Naive thymus-derived CD8-positive, alpha-beta T cell (primary cell): ENCODE measurements around the gene INO80. TPM values are rescaled to one million over a fixed set of nuclear protein-coding genes. Genes with fewer than 3 reads are reported as not detected.
A peak's percentile ranks its signal among the peaks of the same experiment; 100 is the strongest.

Source experiments
- ATAC-seq, 2 donors: fragments of 150-1000 bp; cut with Tn5 transposase in 1 of 2; sonication (Bioruptor Pico), chemical (Tn5 transposase) in 1 of 2; 1 replicate in 1 of 2; 2 replicates in 1 of 2; pipeline ENCODE4 v1.10.0; 2021; ENCODE audit warnings: mild to moderate bottlenecking in 2 of 2, moderate library complexity in 2 of 2
- POLR2A ChIA-PET: fragments of 350-600 bp; sonication (Branson Sonifier 250); formaldehyde crosslinking; loops from one replicate; lab custom pipeline; 2021; ENCODE audit warnings: antibody characterized with exemption; lab: Charles Lee
- DNase-seq, 10 donors: peaks; one replicate each; pipeline versions ENCODE4 v3.0.0 to v3.0.0-alpha.2; 2020 to 2022
- H3K27ac Mint-ChIP-seq, 10 donors: one replicate each; pipeline ENCODE4 v1.8.0; 2020 to 2022; ENCODE audit warnings: mild to moderate bottlenecking in 10 of 10, mixed read lengths in 10 of 10, moderate library complexity in 4 of 10, inconsistent platforms in 1 of 10
- H3K27me3 Mint-ChIP-seq, 5 donors: one replicate each; pipeline ENCODE4 v1.8.0; 2021 to 2022; ENCODE audit warnings: mixed read lengths in 5 of 5
- H3K36me3 Mint-ChIP-seq, 3 donors: one replicate each; pipeline ENCODE4 v1.8.0; 2020 to 2022; ENCODE audit warnings: mixed read lengths in 3 of 3, mild to moderate bottlenecking in 2 of 3, inconsistent platforms in 1 of 3
- H3K4me1 Mint-ChIP-seq, 4 donors: one replicate each; pipeline ENCODE4 v1.8.0; 2021 to 2022; ENCODE audit warnings: mixed read lengths in 4 of 4
- H3K4me3 Mint-ChIP-seq, 10 donors: one replicate each; pipeline ENCODE4 v1.8.0; 2020 to 2022; ENCODE audit warnings: mild to moderate bottlenecking in 10 of 10, mixed read lengths in 10 of 10, moderate library complexity in 6 of 10, inconsistent platforms in 1 of 10
- H3K9me3 Mint-ChIP-seq, 9 donors: one replicate each; pipeline ENCODE4 v1.8.0; 2020 to 2022; ENCODE audit warnings: mixed read lengths in 9 of 9, mild to moderate bottlenecking in 3 of 9, inconsistent platforms in 1 of 9, moderate library complexity in 1 of 9
- polyA plus RNA-seq, 3 donors: library from polyadenylated mRNA; unstranded; fragments of 300-500 nt; fragmentation: Illumina TruSeq; gene quantifications; one replicate each; pipeline ENCODE4 v1.2.3, GENCODE V29; 2021
- total RNA-seq, 8 experiments: library from RNA in 2 of 8; stranded (reverse) in 2 of 8; gene quantifications; one replicate each; pipeline ENCODE4 v1.2.3 and lab custom pipeline; 2021 to 2026

INO80 gene
- total and polyA plus RNA-seq, 5 experiments from 2014 or later: 2.2 to 38.2 (median 8.0) TPM

DNA sequence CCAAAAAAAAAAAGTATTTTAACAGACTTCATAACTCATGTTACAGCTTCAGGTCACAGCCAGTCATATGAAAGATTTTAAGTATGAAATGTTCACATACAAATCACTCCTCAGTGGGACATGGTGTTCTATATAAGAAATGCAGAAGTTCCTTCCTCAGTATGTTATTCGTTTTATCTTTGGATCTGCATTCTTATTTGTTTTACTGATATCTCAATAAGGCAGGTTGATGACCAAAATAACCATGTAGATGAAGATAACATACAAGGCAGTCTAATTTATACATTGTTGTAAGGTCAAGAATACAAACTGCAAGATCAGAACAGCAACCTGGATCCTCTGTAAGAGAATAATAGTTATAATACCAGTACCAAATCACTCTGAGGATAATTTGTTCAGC, 87.2 kb downstream of the INO80 start:
- POLR2A ChIA-PET: interaction anchor here (0.5 to 0.6 kb wide), 2 partner anchors 22 to 208 kb away, joined by 3 read pairs; no protein-coding TSS in a partner anchor
- no peaks in the 10 kb centered on the region for H3K9me3 Mint-ChIP-seq

DNA sequence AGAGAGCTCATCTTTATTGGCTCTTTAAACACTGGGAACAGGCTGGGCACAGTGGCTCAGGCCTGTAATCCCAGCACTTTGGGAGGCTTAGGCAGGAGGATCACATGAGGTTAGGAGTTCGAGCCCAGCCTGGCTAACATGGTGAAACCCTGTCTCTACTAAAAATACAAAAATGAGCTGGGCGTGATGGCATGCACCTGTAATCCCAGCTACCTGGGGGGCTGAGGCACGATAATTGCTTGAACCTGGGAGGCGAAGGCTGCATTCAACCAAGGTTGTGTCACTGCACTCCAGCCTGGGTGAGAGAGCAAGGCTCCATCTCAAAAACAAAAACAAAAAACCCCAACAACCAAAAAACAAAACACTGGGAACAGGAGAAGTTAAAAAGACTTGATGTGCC, 90.7 kb downstream of the INO80 start:
- peaks cover 0 to 2% (median under 1%) of the 10 kb centered on the region in 4 donors for H3K4me1 Mint-ChIP-seq
- ATAC-seq (no peak), DNase-seq (no peak)
- no peaks in the 10 kb centered on the region for H3K27me3 Mint-ChIP-seq
- H3K36me3 Mint-ChIP-seq: peaks cover 0 to 72% (median 9%) of the 10 kb centered on the region in 3 donors
- H3K4me3 Mint-ChIP-seq: no peak overlapping the region
- peak overlapping the region in 2 of 10 donors; percentile 39 to 57 for H3K27ac Mint-ChIP-seq
- POLR2A ChIA-PET: no interaction called here
- H3K9me3 Mint-ChIP-seq: no peaks in the 10 kb centered on the region

More for the DNA sequence above, 87.2 kb downstream of the INO80 start:
- Mint-ChIP-seq H3K36me3 (peaks cover 0 to 71% (median 6%) of the 10 kb centered on the region in 3 donors), H3K27me3 (no peaks in the 10 kb centered on the region), H3K4me3 (no peak overlapping the region), H3K27ac (no peak overlapping the region), H3K4me1 (peaks cover 0 to 13% (median 7%) of the 10 kb centered on the region in 4 donors)
- no peak for DNase-seq
- ATAC-seq: no peak

DNA sequence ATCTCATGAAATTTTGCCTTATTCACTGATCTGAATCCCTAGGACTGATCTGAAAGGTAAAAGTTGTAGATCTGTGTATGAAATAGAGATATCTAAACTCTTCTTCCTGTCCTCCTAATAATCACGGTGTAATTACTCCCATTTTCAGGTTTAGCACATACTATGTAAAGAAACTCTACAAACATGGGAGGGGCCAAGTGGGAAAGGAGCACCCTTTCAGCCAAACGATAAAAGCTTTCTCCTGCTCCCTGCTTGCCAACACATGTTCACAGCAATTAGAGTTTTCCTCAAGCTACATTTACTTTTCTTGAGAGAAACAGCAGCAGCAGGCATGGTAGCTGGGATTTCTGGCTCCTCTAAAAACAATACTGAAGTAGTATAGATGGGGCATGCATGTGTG, 91.2 kb downstream of the INO80 start:
- Mint-ChIP-seq H3K4me1 (peaks cover 0 to 2% (median under 1%) of the 10 kb centered on the region in 4 donors), H3K4me3 (no peak overlapping the region), H3K36me3 (peaks cover 0 to 75% (median 11%) of the 10 kb centered on the region in 3 donors), H3K27me3 (no peaks in the 10 kb centered on the region), H3K9me3 (no peaks in the 10 kb centered on the region), H3K27ac (peak overlapping the region in 3 of 10 donors; percentile 28 to 57 (median 39))
- POLR2A ChIA-PET: no interaction called here
- no peak for DNase-seq
- no peak for ATAC-seq

DNA sequence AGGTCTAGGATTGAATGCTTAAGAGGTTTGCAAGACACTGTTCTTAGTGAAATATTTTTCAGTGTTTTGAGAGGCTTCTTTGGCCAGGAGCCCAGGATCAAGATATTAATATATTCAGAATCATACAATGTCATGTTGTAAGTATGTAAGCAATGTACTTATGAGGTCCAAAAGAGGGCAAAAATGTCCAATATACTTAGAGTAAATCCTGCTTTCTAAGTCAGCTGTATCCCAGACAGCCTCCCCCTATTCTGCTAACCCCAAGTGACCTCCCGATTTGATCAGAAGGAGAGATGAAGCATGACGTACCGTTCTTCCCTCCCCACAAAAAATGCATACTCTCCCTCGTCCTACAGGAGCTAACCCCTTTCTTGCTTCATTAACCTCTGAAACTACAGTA, 91.9 kb downstream of the INO80 start:
- Mint-ChIP-seq H3K27ac (peak overlapping the region in 1 of 10 donors; percentile 43), H3K36me3 (peaks cover 0 to 77% (median 11%) of the 10 kb centered on the region in 3 donors), H3K4me1 (peaks cover 0 to 2% (median under 1%) of the 10 kb centered on the region in 4 donors), H3K27me3 (no peaks in the 10 kb centered on the region), H3K9me3 (no peaks in the 10 kb centered on the region), H3K4me3 (no peak overlapping the region)
- ATAC-seq (no peak), DNase-seq (no peak)
- POLR2A ChIA-PET: no interaction called here

DNA sequence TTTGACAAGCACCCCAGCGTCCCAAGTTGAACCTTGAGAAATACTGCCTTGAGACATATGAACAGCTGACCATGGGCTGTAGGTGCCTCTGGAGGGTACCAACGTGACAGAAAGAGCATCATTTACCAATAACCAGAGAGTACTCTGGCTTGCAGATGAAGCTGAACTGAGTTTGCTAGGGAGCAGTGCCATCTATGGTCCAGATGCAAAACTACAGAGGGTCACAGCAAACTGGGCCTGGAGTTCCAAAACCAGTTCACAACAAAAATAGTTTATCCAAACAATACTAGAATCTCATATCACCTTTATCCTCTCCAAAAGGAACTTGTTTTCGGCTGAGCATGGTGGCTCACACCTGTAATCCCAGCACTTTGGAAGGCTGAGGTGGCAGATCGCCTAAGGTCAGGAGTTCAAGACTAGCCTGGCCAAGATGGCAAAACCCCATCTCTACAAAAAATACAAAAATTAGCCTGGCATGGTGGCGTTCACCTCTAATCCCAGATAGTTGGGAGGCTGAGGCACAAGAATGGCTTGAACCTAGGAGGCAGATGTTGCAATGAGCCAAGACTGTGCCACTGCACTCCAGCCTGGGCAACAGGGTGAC, 93.5 kb downstream of the INO80 start:
- Mint-ChIP-seq H3K4me1 (peaks cover 2 to 6% (median 3%) of the 10 kb centered on the region in 4 donors), H3K4me3 (no peak overlapping the region), H3K9me3 (no peaks in the 10 kb centered on the region), H3K27ac (no peak overlapping the region), H3K36me3 (peaks cover 0 to 85% (median 11%) of the 10 kb centered on the region in 3 donors), H3K27me3 (no peaks in the 10 kb centered on the region)
- POLR2A ChIA-PET: no interaction called here
- ATAC-seq (peak; percentile 59 to 68), DNase-seq (peak in 9 of 10 donors; percentile 10 to 62 (median 45))

DNA sequence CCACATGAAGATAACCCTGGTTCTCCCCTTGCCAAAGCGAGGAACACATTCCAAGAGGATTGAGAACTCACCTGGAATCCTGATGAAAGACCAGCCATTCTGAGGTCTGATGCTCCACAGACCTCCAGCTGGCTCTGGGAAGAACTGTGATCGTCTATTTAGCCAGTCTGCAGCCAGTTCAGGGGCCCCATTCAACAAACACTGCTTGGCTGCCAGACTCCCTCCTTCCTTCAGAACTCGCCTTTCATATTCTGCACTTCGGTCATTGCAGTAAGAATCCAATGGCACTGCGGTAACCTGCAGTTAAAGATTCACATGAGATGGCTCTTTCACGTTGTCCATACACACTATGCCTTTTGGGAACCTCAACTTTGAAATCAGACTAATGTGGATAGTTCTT, 95.3 kb downstream of the INO80 start:
- POLR2A ChIA-PET: no interaction called here
- no peaks in the 10 kb centered on the region for H3K27me3 Mint-ChIP-seq
- peaks cover 3 to 12% (median 9%) of the 10 kb centered on the region in 4 donors for H3K4me1 Mint-ChIP-seq
- DNase-seq (no peak), ATAC-seq (no peak)
- H3K36me3 Mint-ChIP-seq: peaks cover 0 to 83% (median 12%) of the 10 kb centered on the region in 3 donors
- H3K27ac Mint-ChIP-seq: peak overlapping the region in 2 of 10 donors; percentile 19 to 57
- no peak overlapping the region for H3K4me3 Mint-ChIP-seq
- no peaks in the 10 kb centered on the region for H3K9me3 Mint-ChIP-seq

DNA sequence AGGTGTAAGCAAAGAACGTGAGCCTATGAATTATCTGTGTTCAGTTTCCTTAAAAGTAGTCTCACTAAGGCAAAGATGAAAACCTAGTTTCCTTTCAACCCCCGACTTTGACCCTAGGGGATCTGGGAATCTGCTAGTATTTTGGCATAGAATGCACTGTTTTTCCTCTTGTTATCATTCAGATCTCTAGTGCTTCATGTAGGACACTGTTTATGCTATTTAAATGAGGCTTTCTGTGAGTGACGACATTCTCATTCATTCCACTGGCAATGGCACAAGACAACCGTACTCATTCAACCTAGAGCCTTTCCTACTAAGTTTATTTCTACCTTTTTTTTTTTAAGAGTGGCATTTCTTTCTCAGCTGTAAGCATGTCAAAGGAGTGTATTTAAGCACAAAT, 95.8 kb downstream of the INO80 start:
- Mint-ChIP-seq H3K4me1 (peaks cover 3 to 12% (median 9%) of the 10 kb centered on the region in 4 donors), H3K36me3 (peaks cover 0 to 83% (median 12%) of the 10 kb centered on the region in 3 donors), H3K9me3 (no peaks in the 10 kb centered on the region), H3K27ac (no peak overlapping the region), H3K4me3 (no peak overlapping the region), H3K27me3 (no peaks in the 10 kb centered on the region)
- DNase-seq: no peak
- ATAC-seq: no peak
- POLR2A ChIA-PET: no interaction called here

DNA sequence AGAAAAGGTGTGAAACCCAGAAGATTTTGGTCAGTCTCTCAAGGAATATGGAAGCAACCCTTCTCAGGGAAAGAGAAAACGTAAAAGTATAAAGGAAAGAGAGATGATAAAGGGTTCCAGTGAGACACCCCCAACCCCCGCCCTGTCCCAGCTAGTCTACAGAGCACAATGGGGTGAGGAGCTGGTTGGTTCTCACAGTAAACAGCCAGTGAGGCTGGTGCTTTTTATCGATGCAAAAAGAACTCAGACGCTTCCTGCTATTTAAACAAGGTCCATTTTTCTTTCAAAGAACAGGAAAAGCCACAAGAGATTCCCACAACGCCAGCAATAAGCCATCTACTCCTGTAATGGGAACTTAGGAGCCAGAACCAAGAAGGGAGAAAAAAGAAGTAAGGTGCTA, 96.9 kb downstream of the INO80 start:
- POLR2A ChIA-PET: no interaction called here
- ATAC-seq: no peak
- Mint-ChIP-seq H3K27me3 (no peaks in the 10 kb centered on the region), H3K4me1 (peaks cover 3 to 17% (median 12%) of the 10 kb centered on the region in 4 donors), H3K4me3 (no peak overlapping the region), H3K9me3 (no peaks in the 10 kb centered on the region), H3K27ac (peak overlapping the region in 1 of 10 donors; percentile 29), H3K36me3 (peaks cover 0 to 83% (median 21%) of the 10 kb centered on the region in 3 donors)
- DNase-seq: no peak

DNA sequence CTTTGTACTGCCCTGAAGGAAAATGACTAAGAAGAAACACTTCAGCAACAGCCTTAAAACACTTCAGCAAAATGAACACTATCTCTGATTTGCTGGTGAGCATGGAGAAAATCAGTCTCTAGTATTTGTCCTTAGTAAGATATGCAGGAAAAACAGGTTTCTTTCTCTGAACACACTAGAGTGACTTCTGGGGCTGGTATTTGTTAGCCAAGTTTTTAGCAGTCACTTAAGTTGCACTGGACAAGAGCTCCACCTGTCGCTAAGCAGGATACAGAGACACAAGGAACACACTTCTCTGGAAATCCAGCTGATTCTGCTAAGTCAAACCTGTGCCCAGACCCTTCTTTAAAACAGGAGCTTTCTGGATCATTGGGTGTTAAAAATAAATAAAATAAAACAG, 97.5 kb downstream of the INO80 start:
- DNase-seq (no peak), ATAC-seq (no peak)
- POLR2A ChIA-PET: no interaction called here
- H3K27me3 Mint-ChIP-seq: no peaks in the 10 kb centered on the region
- H3K9me3 Mint-ChIP-seq: no peaks in the 10 kb centered on the region
- no peak overlapping the region for H3K4me3 Mint-ChIP-seq
- peaks cover 3 to 17% (median 13%) of the 10 kb centered on the region in 4 donors for H3K4me1 Mint-ChIP-seq
- H3K27ac Mint-ChIP-seq: peak overlapping the region in 2 of 10 donors; percentile 54 to 63
- peaks cover 0 to 83% (median 21%) of the 10 kb centered on the region in 3 donors for H3K36me3 Mint-ChIP-seq

DNA sequence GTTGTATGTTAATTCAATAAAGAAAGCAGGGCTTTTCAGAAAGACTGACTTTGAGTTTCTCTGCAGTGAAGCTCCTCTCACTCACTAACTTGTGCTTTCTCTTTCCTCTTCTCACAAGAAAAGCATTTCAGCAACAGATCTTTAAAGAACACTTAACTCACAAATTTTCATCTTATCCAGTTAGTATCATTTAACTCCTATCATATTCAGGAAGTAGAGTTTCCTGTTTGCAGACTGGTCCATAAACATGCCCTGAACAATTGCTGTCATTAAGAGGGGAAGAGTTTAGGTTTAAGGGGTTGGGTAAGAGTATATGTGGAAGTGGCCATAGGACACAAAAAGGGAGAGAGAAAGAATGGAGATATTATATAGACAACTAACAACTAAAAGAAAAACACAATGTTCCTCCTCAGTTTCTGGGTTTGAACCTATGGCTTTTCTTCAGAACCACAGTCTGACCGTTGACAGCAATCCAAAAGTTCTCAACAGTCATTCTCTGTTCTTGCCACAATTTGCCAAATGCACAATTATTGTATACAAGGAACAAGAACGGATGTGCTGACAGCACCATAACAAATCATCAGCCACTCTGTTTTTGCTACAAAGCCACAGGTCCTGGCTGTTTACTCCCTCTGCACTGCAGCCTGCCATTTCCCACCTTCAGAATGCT, 98.9 kb downstream of the INO80 start:
- DNase-seq: no peak
- H3K4me3 Mint-ChIP-seq: no peak overlapping the region
- H3K27ac Mint-ChIP-seq: peak overlapping the region in 8 of 10 donors; percentile 1 to 84 (median 18)
- no peaks in the 10 kb centered on the region for H3K27me3 Mint-ChIP-seq
- POLR2A ChIA-PET: no interaction called here
- peaks cover 0 to 81% (median 23%) of the 10 kb centered on the region in 3 donors for H3K36me3 Mint-ChIP-seq
- ATAC-seq: no peak
- no peaks in the 10 kb centered on the region for H3K9me3 Mint-ChIP-seq
- peaks cover 3 to 18% (median 15%) of the 10 kb centered on the region in 4 donors for H3K4me1 Mint-ChIP-seq

DNA sequence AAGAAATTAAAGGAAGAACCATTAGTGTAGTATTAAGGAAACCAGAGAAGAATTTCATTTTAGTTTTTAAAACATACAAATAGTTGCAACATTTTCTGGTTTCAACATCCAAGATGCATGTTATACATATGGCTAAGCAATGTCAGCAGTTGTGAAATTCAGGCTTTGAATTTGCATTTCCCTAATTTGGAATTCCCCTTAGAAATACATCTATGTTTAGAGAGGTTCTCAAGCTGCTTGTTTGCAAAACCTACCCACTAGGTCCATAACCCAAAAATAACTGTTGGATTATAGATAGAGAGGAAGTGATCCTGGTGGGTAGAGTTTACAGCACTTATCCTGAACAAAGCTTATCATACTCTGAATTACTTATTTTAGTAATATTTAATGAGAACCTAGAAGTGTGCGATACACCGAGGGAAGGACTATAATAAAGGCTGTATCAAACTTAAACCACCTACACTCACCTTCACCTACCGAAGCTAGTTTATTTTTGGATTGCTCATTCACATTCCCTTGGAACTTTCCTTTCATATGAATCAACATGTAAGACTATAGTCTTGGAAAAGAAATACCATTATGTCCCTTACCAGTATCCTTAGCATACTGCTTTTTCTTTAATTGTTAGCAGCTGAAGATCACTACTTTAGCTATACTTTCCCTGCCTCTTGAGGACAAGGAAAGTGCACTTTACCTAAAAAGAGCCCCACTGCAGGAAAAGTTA, 102.2 kb downstream of the INO80 start:
- Mint-ChIP-seq H3K9me3 (no peaks in the 10 kb centered on the region), H3K4me3 (no peak overlapping the region), H3K27me3 (no peaks in the 10 kb centered on the region), H3K27ac (no peak overlapping the region), H3K4me1 (peaks cover 5 to 25% (median 17%) of the 10 kb centered on the region in 4 donors), H3K36me3 (peaks cover 0 to 69% (median 18%) of the 10 kb centered on the region in 3 donors)
- ATAC-seq: no peak
- POLR2A ChIA-PET: no interaction called here
- no peak for DNase-seq

DNA sequence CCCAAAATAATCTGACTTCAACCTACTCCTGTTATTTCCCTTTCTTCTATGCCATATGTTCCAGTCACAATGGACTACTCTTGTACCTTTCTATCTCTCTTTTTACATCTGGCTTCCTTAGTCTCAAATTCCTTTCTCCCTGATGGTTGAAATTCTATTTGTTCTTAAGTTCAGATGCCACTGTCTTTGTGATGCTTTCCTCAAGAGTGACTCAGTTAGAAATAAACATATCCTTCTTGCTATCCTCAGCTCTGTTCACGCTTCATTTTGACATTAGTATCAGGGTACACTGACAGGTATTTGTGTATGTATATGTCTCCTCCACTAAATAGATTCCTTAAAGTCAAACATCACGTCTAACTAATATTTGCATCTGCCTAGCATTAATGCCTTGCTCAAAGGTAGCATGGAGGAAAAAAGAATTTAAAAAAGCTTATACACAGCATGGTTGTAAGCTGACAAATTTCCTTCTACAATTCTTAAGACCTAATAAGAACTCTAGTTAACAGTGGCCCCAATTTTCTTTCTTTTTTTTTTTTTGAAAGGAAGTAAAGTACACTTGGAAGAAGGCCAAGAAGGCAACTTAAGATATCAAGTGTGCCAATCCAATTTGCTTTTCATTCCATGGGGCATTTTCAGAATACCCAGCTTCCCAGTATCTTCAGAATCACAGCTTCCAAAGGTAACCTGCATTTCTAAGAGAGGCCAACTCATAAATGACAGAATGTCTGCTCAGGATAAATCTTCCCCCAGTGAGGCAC, 104.8 kb downstream of the INO80 start:
- ATAC-seq: no peak
- Mint-ChIP-seq H3K27ac (peak overlapping the region in 1 of 10 donors; percentile 83), H3K9me3 (no peaks in the 10 kb centered on the region), H3K4me1 (peaks cover 3 to 17% (median 6%) of the 10 kb centered on the region in 4 donors), H3K27me3 (no peaks in the 10 kb centered on the region), H3K4me3 (no peak overlapping the region), H3K36me3 (peaks cover 0 to 61% (median 13%) of the 10 kb centered on the region in 3 donors)
- no peak for DNase-seq
- POLR2A ChIA-PET: no interaction called here
